Medulla oblongata (tissue), 1 donor: ENCODE data around the gene PCDHA2.
A peak's percentile ranks its signal among the peaks of the same experiment; 100 is the strongest.
"Not testable (repeated sequence)": the region's sequence is repeated elsewhere in the genome, so short reads cannot be mapped to it uniquely, and the experiment has no call there.

Experiments
- DNase-seq: peaks from one replicate; pipeline ENCODE4 v3.0.0-alpha.2; 2015; ENCODE audit errors: extremely low spot score

Gene PCDHA2

DNA sequence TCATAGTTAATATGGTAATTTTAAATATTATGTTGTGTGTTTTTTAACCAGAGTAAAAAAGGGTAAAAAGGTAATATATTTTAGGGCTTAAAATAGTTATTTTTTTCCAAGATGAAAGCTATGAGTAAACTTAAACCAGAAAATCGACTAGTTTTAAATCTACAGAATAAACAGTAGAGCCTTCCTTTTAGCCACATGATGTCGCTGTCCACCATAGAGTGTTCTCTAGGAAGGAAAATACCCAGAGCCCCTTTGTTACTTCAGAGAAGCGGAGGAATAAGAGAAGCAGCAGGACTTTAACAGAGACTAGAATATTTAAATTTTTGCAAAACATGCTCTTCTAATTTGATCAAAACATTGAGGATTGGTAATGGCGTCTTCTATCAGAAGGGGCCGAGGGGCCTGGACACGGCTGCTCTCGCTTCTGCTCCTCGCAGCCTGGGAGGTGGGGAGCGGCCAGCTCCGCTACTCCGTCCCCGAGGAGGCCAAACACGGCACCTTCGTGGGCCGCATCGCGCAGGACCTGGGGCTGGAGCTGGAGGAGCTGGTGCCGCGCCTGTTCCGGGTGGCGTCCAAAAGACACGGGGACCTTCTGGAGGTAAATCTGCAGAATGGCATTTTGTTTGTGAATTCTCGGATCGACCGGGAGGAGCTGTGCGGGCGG is at the start of gene PCDHA2:
PCDHA2 (plus strand) TSS at position 258 of the 664 bp plus-strand sequence.
- peak; percentile 67 for DNase-seq

GRCh38 chr5:140753561-140753960 is 41.1 kb upstream of the PCDHA2 start:
- DNase-seq, result no peak

- DNase-seq, result no peak
Observed at GRCh38 chr5:140764177-140764973, 30.3 kb upstream of the PCDHA2 start.

- no peak for DNase-seq
Observed at GRCh38 chr5:140767444-140767843, 27.2 kb upstream of the PCDHA2 start.

DNA sequence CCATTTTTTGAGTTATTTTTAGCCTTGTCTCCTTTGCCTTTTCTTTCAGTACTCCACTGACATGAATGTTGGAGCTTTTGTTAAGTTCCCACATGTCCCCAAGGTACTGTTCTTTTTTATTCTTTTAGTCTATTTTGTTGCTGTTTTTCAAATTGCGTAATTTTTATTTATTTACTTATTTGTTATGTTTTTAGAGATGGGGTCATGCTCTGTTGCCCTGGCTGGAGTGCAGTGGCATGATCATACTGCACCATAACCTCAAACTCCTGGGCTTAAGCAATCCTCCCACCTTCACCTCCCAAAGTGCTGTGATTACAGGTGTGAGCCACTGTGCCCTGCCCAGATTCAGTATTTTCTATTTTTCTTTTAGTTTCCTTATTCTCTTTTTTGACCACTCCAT is 14.1 kb upstream of the PCDHA2 start:
- no peak for DNase-seq

GRCh38 chr5:140785905-140786686 is 8.6 kb upstream of the PCDHA2 start, which contains the start of gene PCDHA1:
PCDHA1 (plus strand) TSS chr5:140786140.
- peak; percentile 58 for DNase-seq

GRCh38 chr5:140787422-140787821 is 7.2 kb upstream of the PCDHA2 start:
- not testable (repeated sequence) for DNase-seq

DNA sequence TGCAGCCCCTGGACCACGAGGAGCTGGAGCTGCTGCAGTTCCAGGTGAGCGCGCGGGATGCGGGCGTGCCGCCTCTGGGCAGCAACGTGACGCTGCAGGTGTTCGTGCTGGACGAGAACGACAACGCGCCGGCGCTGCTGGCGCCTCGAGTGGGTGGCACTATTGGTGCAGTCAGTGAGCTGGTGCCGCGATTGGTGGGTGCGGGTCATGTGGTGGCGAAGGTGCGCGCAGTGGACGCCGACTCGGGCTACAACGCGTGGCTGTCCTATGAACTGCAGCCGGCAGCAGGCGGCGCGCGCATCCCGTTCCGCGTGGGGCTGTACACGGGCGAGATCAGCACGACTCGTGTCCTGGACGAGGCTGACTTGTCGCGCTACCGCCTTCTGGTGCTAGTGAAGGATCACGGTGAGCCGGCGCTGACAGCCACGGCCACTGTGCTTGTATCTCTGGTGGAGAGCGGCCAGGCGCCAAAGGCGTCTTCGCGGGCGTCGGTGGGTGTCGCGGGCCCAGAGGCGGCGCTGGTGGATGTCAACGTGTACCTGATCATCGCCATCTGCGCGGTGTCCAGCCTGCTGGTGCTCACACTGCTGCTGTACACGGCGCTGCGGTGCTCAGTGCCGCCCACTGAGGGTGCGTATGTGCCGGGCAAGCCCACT is 6.7 kb upstream of the PCDHA2 start:
- not testable (repeated sequence) for DNase-seq

DNA sequence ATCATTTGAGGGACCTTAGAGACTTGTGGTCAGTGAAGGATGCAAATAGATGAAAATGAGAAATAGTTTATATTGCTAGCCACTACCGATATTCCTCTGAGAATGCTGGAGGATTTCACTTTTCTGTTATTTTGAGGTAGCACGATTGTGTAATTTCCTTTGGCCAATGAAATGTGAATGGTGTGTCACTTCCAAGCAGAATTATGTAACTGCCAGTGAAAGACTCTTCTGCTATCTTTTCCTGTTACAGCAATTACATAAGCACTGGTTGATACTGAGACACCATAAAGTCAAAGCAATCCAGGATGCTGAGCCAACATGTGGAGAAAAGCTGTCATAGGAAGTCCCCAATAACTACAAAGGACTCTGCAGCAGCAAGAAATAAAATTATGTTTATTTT is 3.6 kb upstream of the PCDHA2 start:
- no peak for DNase-seq

DNA sequence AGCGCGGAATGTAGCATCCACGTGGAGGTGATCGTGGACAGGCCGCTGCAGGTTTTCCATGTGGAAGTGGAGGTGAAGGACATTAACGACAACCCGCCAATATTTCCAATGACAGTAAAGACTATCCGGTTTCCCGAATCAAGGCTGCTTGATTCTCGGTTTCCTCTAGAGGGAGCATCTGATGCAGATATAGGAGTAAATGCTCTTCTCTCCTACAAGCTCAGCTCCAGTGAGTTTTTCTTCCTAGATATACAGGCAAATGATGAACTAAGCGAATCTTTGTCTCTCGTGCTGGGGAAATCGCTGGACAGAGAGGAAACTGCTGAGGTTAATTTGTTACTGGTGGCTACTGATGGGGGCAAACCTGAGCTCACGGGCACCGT is 598 bp downstream of the PCDHA2 start:
- peak; percentile 55 for DNase-seq

DNA sequence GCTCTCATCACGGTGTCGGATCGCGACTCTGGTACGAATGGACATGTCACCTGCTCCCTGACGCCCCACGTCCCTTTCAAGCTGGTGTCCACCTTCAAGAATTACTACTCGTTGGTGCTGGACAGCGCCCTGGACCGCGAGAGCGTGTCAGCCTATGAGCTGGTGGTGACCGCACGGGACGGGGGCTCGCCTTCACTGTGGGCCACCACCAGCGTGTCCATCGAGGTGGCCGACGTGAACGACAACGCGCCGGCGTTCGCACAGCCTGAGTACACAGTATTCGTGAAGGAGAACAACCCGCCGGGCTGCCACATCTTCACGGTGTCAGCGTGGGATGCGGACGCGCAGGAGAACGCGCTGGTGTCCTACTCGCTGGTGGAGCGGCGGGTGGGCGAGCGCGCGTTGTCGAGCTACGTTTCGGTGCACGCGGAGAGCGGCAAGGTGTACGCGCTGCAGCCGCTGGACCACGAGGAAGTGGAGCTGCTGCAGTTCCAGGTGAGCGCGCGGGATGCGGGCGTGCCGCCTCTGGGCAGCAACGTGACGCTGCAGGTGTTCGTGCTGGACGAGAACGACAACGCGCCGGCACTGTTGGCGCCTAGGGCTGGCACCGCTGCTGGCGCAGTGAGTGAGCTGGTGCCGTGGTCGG is 1.5 kb downstream of the PCDHA2 start:
- DNase-seq, result not testable (repeated sequence)

- DNase-seq, result no peak
Observed at GRCh38 chr5:140796718-140797095, 2.1 kb downstream of the PCDHA2 start.

DNA sequence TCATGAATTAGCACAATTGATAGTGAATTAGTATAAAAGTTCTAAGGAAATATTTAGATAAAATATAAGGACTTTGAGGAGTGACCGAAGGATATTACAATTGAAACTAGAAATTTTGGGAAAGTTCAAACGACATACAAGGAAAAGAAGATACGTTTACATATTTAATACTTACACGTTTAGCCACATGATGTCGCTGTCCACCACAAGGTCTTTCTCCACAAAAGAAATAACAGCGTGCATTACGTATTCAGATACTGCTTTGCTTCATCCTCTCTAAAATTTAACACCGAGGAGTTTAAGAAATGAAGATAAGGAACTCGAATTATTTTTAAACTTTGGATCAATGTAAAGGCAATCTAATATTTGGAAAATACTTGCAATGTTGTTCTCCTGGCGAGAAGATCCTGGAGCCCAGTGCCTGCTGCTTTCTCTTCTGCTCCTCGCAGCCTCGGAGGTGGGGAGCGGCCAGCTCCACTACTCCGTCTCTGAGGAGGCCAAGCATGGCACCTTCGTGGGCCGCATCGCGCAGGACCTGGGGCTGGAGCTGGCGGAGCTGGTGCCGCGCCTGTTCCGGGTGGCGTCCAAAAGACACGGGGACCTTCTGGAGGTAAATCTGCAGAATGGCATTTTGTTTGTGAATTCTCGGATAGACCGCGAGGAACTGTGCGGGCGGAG is 6.3 kb downstream of the PCDHA2 start, which contains the start of gene PCDHA3:
PCDHA3 (plus strand) TSS at position 242 of the 678 bp plus-strand sequence.
- peak; percentile 72 for DNase-seq

DNA sequence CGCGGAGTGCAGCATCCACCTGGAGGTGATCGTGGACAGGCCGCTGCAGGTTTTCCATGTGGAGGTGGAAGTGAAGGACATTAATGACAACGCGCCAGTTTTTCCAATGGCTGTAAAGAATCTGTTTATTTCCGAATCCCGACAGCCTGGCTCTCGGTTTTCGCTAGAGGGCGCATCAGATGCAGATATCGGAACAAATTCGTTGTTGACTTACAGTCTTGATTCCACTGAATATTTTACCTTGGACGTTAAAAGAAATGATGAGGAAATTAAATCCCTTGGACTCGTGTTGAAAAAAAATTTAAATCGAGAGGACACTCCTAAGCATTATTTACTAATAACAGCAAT is 6.8 kb downstream of the PCDHA2 start:
- DNase-seq, result peak; percentile 64

DNA sequence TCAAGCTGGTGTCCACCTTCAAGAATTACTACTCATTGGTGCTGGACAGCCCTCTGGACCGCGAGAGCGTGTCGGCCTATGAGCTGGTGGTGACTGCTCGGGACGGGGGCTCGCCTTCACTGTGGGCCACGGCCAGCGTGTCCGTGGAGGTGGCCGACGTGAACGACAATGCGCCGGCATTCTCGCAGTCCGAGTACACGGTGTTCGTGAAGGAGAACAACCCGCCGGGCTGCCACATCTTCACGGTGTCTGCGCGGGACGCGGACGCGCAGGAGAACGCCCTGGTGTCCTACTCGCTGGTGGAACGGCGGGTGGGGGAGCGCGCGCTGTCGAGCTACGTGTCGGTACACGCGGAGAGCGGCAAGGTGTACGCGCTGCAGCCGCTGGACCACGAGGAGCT is 7.7 kb downstream of the PCDHA2 start:
- DNase-seq, result not testable (repeated sequence)

- DNase-seq, result no peak
Observed at GRCh38 chr5:140802781-140803271, 8.2 kb downstream of the PCDHA2 start.

- peak; percentile 74 for DNase-seq
Observed at GRCh38 chr5:140806834-140807775, 12.5 kb downstream of the PCDHA2 start, which contains the start of gene PCDHA4. PCDHA4 (plus strand) TSS chr5:140807068.

GRCh38 chr5:140808241-140808888 is 13.7 kb downstream of the PCDHA2 start:
- DNase-seq, result not testable (repeated sequence)

DNA sequence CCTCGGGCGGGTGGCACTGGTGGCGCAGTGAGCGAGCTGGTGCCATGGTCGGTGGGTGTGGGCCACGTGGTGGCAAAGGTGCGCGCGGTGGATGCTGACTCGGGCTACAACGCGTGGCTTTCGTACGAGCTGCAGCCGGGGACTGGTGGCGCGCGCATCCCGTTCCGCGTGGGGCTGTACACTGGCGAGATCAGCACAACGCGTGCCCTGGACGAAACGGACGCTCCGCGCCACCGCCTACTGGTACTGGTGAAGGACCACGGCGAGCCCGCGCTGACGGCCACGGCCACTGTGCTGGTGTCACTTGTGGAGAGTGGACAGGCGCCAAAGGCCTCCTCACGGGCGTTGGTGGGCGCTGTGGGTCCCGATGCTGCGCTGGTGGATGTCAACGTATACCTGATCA is 14.2 kb downstream of the PCDHA2 start:
- DNase-seq, result no peak
